ENCODE results near the gene LRRC73. TPM values are rescaled to one million over a fixed set of nuclear protein-coding genes. Genes with fewer than 3 reads are reported as not detected.

Gene LRRC73
- total and polyA plus RNA-seq, 2 of the 8 experiments (the other 6 are each of a cell fraction or from before 2014, with no cell fraction given): 0.24 to 0.26 TPM

- no peak for TF ChIP-seq SIRT6 (IDR thresholded peaks at IDR 0.05; ENCODE audit: low read length)
- no peak for TF ChIP-seq YY1 (IDR thresholded peaks at IDR 0.05; ENCODE audit: low read depth, low read length)
- TF ChIP-seq BCL11A (IDR thresholded peaks at IDR 0.05; ENCODE audit: low read depth in 2 of 2, low read length in 2 of 2): no peak
- no peak for TF ChIP-seq POU5F1 (IDR thresholded peaks at IDR 0.05; ENCODE audit: low read depth, low read length)
- no peak for TF ChIP-seq EZH2 (IDR thresholded peaks at IDR 0.05; ENCODE audit: low read depth, low read length, severe bottlenecking)
- TF ChIP-seq RAD21 (IDR thresholded peaks at IDR 0.05 in 1 of 2, conservative IDR thresholded peaks at IDR 0.05 in 1 of 2; ENCODE audit: low read depth in 2 of 2, low read length in 2 of 2): no peak
- no peak for TF ChIP-seq POLR2AphosphoS5 (IDR thresholded peaks at IDR 0.05; ENCODE audit: low read depth, low read length)
- TF ChIP-seq HDAC6 (IDR thresholded peaks at IDR 0.05; ENCODE audit: low read depth, low read length): no peak
Observed at GRCh38 chr6:43493230-43493629, 16.9 kb downstream of the LRRC73 start (continued).
